Activated CD4-positive, alpha-beta T cell treated with anti-CD3 and anti-CD28 coated beads for 36 hours (primary cell): ENCODE measurements around the gene KCTD6. TPM values are rescaled to one million over a fixed set of nuclear protein-coding genes. Genes with fewer than 3 reads are reported as not detected.

Experiments
- ATAC-seq: fragments of 200-7000 bp; cut with Tn5 transposase; one replicate; pipeline ENCODE4 v1.10.0; 2021; ENCODE audit warnings: mild to moderate bottlenecking, moderate library complexity
- CTCF ChIA-PET: fragments of 350-600 bp; sonication (Branson Sonifier 250); formaldehyde crosslinking; loops from one replicate; lab custom pipeline; 2021; ENCODE audit warnings: antibody characterized with exemption; lab: Charles Lee
- POLR2A ChIA-PET: fragments of 350-600 bp; sonication (Branson Sonifier 250); formaldehyde crosslinking; loops from one replicate; lab custom pipeline; 2021; ENCODE audit warnings: antibody characterized with exemption, inconsistent platforms; lab: Charles Lee
- DNase-seq: peaks from one replicate; pipeline ENCODE4 v3.0.0-alpha.2; 2020
- H3K27ac Mint-ChIP-seq: one replicate; pipeline ENCODE4 v1.8.0; 2021; ENCODE audit warnings: mixed read lengths
- H3K27me3 Mint-ChIP-seq: one replicate; pipeline ENCODE4 v1.8.0; 2021; ENCODE audit warnings: mixed read lengths
- H3K36me3 Mint-ChIP-seq: one replicate; pipeline ENCODE4 v1.8.0; 2021; ENCODE audit warnings: low read depth, mixed read lengths
- H3K4me1 Mint-ChIP-seq: one replicate; pipeline ENCODE4 v1.8.0; 2021; ENCODE audit warnings: mixed read lengths
- H3K4me3 Mint-ChIP-seq: one replicate; pipeline ENCODE4 v1.8.0; 2021; ENCODE audit warnings: mild to moderate bottlenecking, moderate library complexity, mixed read lengths
- H3K9me3 Mint-ChIP-seq: one replicate; pipeline ENCODE4 v1.8.0; 2021; ENCODE audit warnings: low read depth, mixed read lengths
- intact Hi-C, 2 experiments: fragments of 100-400 bp; cut with DNase I in 1 of 2; cut with micrococcal nuclease in 1 of 2; formaldehyde crosslinking; loops; one replicate each; pipeline versions ENCODE4 v1.14.2 to v1.15.1; 2022 to 2024; cut with DNase I, micrococcal nuclease
- total RNA-seq, 2 experiments: library from RNA; stranded (reverse); gene quantifications; one replicate each; pipeline ENCODE4 v1.2.3, GENCODE V29; 2021

Gene KCTD6
- total RNA-seq, 2 experiments from 2014 or later = 7.1 to 7.9 TPM

- Mint-ChIP-seq H3K27ac (peak overlapping the region; percentile 71), H3K36me3 (no peaks in the 10 kb centered on the region), H3K4me1 (peaks cover 32% of the 10 kb centered on the region), H3K27me3 (peaks cover 2% of the 10 kb centered on the region), H3K9me3 (no peaks in the 10 kb centered on the region), H3K4me3 (no peak overlapping the region)
- ATAC-seq (no peak), DNase-seq (no peak)
- intact Hi-C loops = loop anchor here (1.0 kb wide), 5 partner anchors 7 to 164 kb away; partner anchors contain the start of genes HTD2 (in 1 of the 2), PDHB (in 1 of the 2) and RPP14 (in 1 of the 2)
- ChIA-PET POLR2A (interaction anchor here (0.6 to 1.6 kb wide), 2 partner anchors 38 to 703 kb away, joined by 4 to 5 read pairs; no protein-coding TSS in a partner anchor), CTCF (interaction anchor here (0.7 to 1.7 kb wide), 4 partner anchors 17 to 497 kb away, joined by 3 to 10 read pairs (median 3); no protein-coding TSS in a partner anchor)
Observed at GRCh38 chr3:58470363-58471024, 21.4 kb upstream of the KCTD6 start.

GRCh38 chr3:58471025-58471887 is 20.6 kb upstream of the KCTD6 start:
- ATAC-seq (peak; percentile 96), DNase-seq (peak; percentile 82)
- peaks cover 2% of the 10 kb centered on the region for H3K27me3 Mint-ChIP-seq
- intact Hi-C loops = loop anchor here (1.0 kb wide), 5 partner anchors 8 to 165 kb away; partner anchors contain the start of genes HTD2 (in 1 of the 2), PDHB (in 1 of the 2) and RPP14 (in 1 of the 2)
- H3K4me1 Mint-ChIP-seq = peaks cover 32% of the 10 kb centered on the region
- H3K9me3 Mint-ChIP-seq = no peaks in the 10 kb centered on the region
- H3K27ac Mint-ChIP-seq = peak overlapping the region; percentile 73
- POLR2A ChIA-PET = interaction anchor here (0.6 to 1.6 kb wide), 4 partner anchors 38 to 986 kb away, joined by 3 to 5 read pairs (median 4); no protein-coding TSS in a partner anchor
- CTCF ChIA-PET = interaction anchor here (0.7 to 1.7 kb wide), 10 partner anchors 14 to 802 kb away, joined by 3 to 11 read pairs (median 3); partner anchors contain the start of genes HTD2, KCTD6 and RPP14
- H3K4me3 Mint-ChIP-seq = no peak overlapping the region
- no peaks in the 10 kb centered on the region for H3K36me3 Mint-ChIP-seq

- ChIA-PET POLR2A (no interaction called here), CTCF (interaction anchor here (0.8 to 1.5 kb wide), 2 partner anchors 10 to 18 kb away, joined by 3 to 12 read pairs; partner anchors contain the start of gene KCTD6)
- Mint-ChIP-seq H3K27ac (no peak overlapping the region), H3K9me3 (no peaks in the 10 kb centered on the region), H3K4me1 (peaks cover 32% of the 10 kb centered on the region), H3K27me3 (peaks cover 2% of the 10 kb centered on the region), H3K36me3 (no peaks in the 10 kb centered on the region), H3K4me3 (no peak overlapping the region)
- intact Hi-C loops = no loop called here
- ATAC-seq (no peak), DNase-seq (no peak)
Observed at GRCh38 chr3:58473275-58473674, 18.6 kb upstream of the KCTD6 start.

- ATAC-seq = no peak
Observed at GRCh38 chr3:58474348-58474911, 17.5 kb upstream of the KCTD6 start.

GRCh38 chr3:58474967-58475578 is 16.8 kb upstream of the KCTD6 start:
- Mint-ChIP-seq H3K27me3 (peaks cover 2% of the 10 kb centered on the region), H3K4me1 (peaks cover 32% of the 10 kb centered on the region), H3K36me3 (no peaks in the 10 kb centered on the region), H3K4me3 (no peak overlapping the region), H3K9me3 (peaks cover 2% of the 10 kb centered on the region), H3K27ac (no peak overlapping the region)
- no peak for ATAC-seq
- no peak for DNase-seq
- ChIA-PET POLR2A (interaction anchor here (0.7 kb wide), 1 partner anchor 36 kb away, joined by 4 read pairs; no protein-coding TSS in a partner anchor), CTCF (interaction anchor here (0.6 to 1.3 kb wide), 2 partner anchors 17 to 146 kb away, joined by 3 to 4 read pairs; partner anchors contain the start of gene KCTD6)
- intact Hi-C loops = no loop called here

More at GRCh38 chr3:58474348-58474911, 17.5 kb upstream of the KCTD6 start:
- no peaks in the 10 kb centered on the region for H3K36me3 Mint-ChIP-seq
- intact Hi-C loops = no loop called here
- DNase-seq = no peak
- no peak overlapping the region for H3K4me3 Mint-ChIP-seq
- H3K27ac Mint-ChIP-seq = no peak overlapping the region
- peaks cover 32% of the 10 kb centered on the region for H3K4me1 Mint-ChIP-seq
- POLR2A ChIA-PET = no interaction called here
- H3K27me3 Mint-ChIP-seq = peaks cover 2% of the 10 kb centered on the region
- CTCF ChIA-PET = interaction anchor here (1.5 kb wide), 1 partner anchor 17 kb away, joined by 12 read pairs; the partner anchor contains the start of gene KCTD6
- H3K9me3 Mint-ChIP-seq = peaks cover 2% of the 10 kb centered on the region

- H3K4me3 Mint-ChIP-seq = no peak overlapping the region
- intact Hi-C loops = no loop called here
- peaks cover 2% of the 10 kb centered on the region for H3K9me3 Mint-ChIP-seq
- H3K4me1 Mint-ChIP-seq = peaks cover 12% of the 10 kb centered on the region
- POLR2A ChIA-PET = no interaction called here
- DNase-seq (no peak), ATAC-seq (no peak)
- H3K27me3 Mint-ChIP-seq = no peaks in the 10 kb centered on the region
- no peaks in the 10 kb centered on the region for H3K36me3 Mint-ChIP-seq
- no peak overlapping the region for H3K27ac Mint-ChIP-seq
- CTCF ChIA-PET = interaction anchor here (1.2 kb wide), 1 partner anchor 13 kb away, joined by 3 read pairs; the partner anchor contains the start of gene KCTD6
Observed at GRCh38 chr3:58478781-58479180, 13.1 kb upstream of the KCTD6 start.

GRCh38 chr3:58480309-58480708 is 11.6 kb upstream of the KCTD6 start:
- Mint-ChIP-seq H3K4me1 (no peaks in the 10 kb centered on the region), H3K4me3 (no peak overlapping the region), H3K27ac (no peak overlapping the region), H3K36me3 (no peaks in the 10 kb centered on the region), H3K27me3 (no peaks in the 10 kb centered on the region), H3K9me3 (peaks cover 2% of the 10 kb centered on the region)
- POLR2A ChIA-PET = no interaction called here
- intact Hi-C loops = no loop called here
- ATAC-seq (no peak), DNase-seq (no peak)
- CTCF ChIA-PET = interaction anchor here (0.6 to 1.5 kb wide), 2 partner anchors 11 to 16 kb away, joined by 4 to 5 read pairs; no protein-coding TSS in a partner anchor

- H3K27me3 Mint-ChIP-seq = no peaks in the 10 kb centered on the region
- intact Hi-C loops = no loop called here
- H3K4me1 Mint-ChIP-seq = no peaks in the 10 kb centered on the region
- H3K4me3 Mint-ChIP-seq = no peak overlapping the region
- no peak overlapping the region for H3K27ac Mint-ChIP-seq
- CTCF ChIA-PET = no interaction called here
- no peaks in the 10 kb centered on the region for H3K36me3 Mint-ChIP-seq
- POLR2A ChIA-PET = no interaction called here
- peaks cover 2% of the 10 kb centered on the region for H3K9me3 Mint-ChIP-seq
- no peak for DNase-seq
- ATAC-seq = peak; percentile 60
Observed at GRCh38 chr3:58482917-58483636, 8.8 kb upstream of the KCTD6 start.

- ATAC-seq (no peak), DNase-seq (no peak)
- no peaks in the 10 kb centered on the region for H3K9me3 Mint-ChIP-seq
- no peaks in the 10 kb centered on the region for H3K36me3 Mint-ChIP-seq
- H3K4me1 Mint-ChIP-seq = no peaks in the 10 kb centered on the region
- H3K27ac Mint-ChIP-seq = no peak overlapping the region
- ChIA-PET CTCF (no interaction called here), POLR2A (no interaction called here)
- intact Hi-C loops = no loop called here
- H3K27me3 Mint-ChIP-seq = peaks cover 6% of the 10 kb centered on the region
- no peak overlapping the region for H3K4me3 Mint-ChIP-seq
Observed at GRCh38 chr3:58484045-58484721, 7.7 kb upstream of the KCTD6 start.

- Mint-ChIP-seq H3K4me3 (no peak overlapping the region), H3K27me3 (peaks cover 6% of the 10 kb centered on the region), H3K9me3 (no peaks in the 10 kb centered on the region), H3K36me3 (no peaks in the 10 kb centered on the region), H3K4me1 (peaks cover under 1% of the 10 kb centered on the region), H3K27ac (no peak overlapping the region)
- DNase-seq (no peak), ATAC-seq (no peak)
- intact Hi-C loops = no loop called here
- ChIA-PET POLR2A (no interaction called here), CTCF (no interaction called here)
Observed at GRCh38 chr3:58484722-58485069, 7.2 kb upstream of the KCTD6 start.
